WTC11 (cell line): Measurements from ENCODE around the gene ATP2A2. TPM values are rescaled to one million over a fixed set of nuclear protein-coding genes. Genes with fewer than 3 reads are reported as not detected.

Experiments used
- ATAC-seq: fragments of 200-7000 bp; cut with Tn5 transposase; 2 replicates; pipeline ENCODE4 v1.10.0; 2021; ENCODE audit warnings: mild to moderate bottlenecking, moderate library complexity
- CTCF ChIA-PET: fragments of 300-600 bp; sonication (Branson Sonifier 250); formaldehyde crosslinking; loops from one replicate; lab custom pipeline; 2021; ENCODE audit warnings: antibody characterized with exemption; lab: Charles Lee
- POLR2A ChIA-PET: fragments of 350-600 bp; sonication (Branson Sonifier 250); formaldehyde crosslinking; loops from one replicate; lab custom pipeline; 2021; ENCODE audit warnings: antibody characterized with exemption; lab: Charles Lee
- DNase-seq: peaks from one replicate; pipeline ENCODE4 v3.0.0; 2021; ENCODE audit warnings: low spot score
- H3K27ac Mint-ChIP-seq: 2 replicates; pipeline ENCODE4 v1.8.0; 2021; ENCODE audit warnings: mixed read lengths
- H3K27me3 Mint-ChIP-seq: 2 replicates; pipeline ENCODE4 v1.8.0; 2021; ENCODE audit warnings: low read depth, mild to moderate bottlenecking, moderate library complexity, mixed read lengths
- H3K36me3 Mint-ChIP-seq: 2 replicates; pipeline ENCODE4 v1.8.0; 2021; ENCODE audit warnings: mixed read lengths
- H3K4me1 Mint-ChIP-seq: 2 replicates; pipeline ENCODE4 v1.8.0; 2022; ENCODE audit warnings: mixed read lengths
- H3K4me3 Mint-ChIP-seq: 2 replicates; pipeline ENCODE4 v1.8.0; 2021; ENCODE audit warnings: mild to moderate bottlenecking, moderate library complexity, mixed read lengths
- H3K9me3 Mint-ChIP-seq: 2 replicates; pipeline ENCODE4 v1.8.0; 2021; ENCODE audit warnings: mixed read lengths
- ATF2 ChIP-seq: sonication (generic); formaldehyde crosslinking; IDR thresholded peaks from 2 replicates; pipeline ENCODE4 v1.8.1; 2022; ENCODE audit warnings: low read depth, missing genetic modification reagents, borderline replicate concordance
- ATF3 ChIP-seq: sonication (generic); formaldehyde crosslinking; conservative IDR thresholded peaks from 2 replicates; pipeline ENCODE4 v1.8.1; 2022; ENCODE audit warnings: mild to moderate bottlenecking, missing genetic modification reagents
- CBFB ChIP-seq: sonication (generic); formaldehyde crosslinking; IDR thresholded peaks from 2 replicates; pipeline ENCODE4 v1.8.1; 2022; ENCODE audit warnings: mild to moderate bottlenecking, low read depth, missing genetic modification reagents
- CDX4 ChIP-seq: fragments of 250-450 bp; sonication (Bioruptor Pico); IDR thresholded peaks from 2 replicates; pipeline ENCODE4 v1.9.0; 2021; ENCODE audit warnings: moderate library complexity, mild to moderate bottlenecking, inconsistent platforms, borderline replicate concordance
- E2F1 ChIP-seq: sonication (generic); formaldehyde crosslinking; IDR thresholded peaks from 2 replicates; pipeline ENCODE4 v1.8.0; 2022; ENCODE audit warnings: mild to moderate bottlenecking, missing genetic modification reagents
- E2F4 ChIP-seq: sonication (generic); formaldehyde crosslinking; IDR thresholded peaks from 2 replicates; pipeline ENCODE4 v1.8.1; 2022; ENCODE audit warnings: low read depth, mild to moderate bottlenecking, moderate library complexity, missing genetic modification reagents, borderline replicate concordance
- GABPB1 ChIP-seq: sonication (generic); formaldehyde crosslinking; IDR thresholded peaks from 2 replicates; pipeline ENCODE4 v1.8.1; 2023; ENCODE audit warnings: mild to moderate bottlenecking, missing genetic modification reagents
- HMGXB4 ChIP-seq: sonication (generic); formaldehyde crosslinking; IDR thresholded peaks from 2 replicates; pipeline ENCODE4 v1.8.1; 2023; ENCODE audit warnings: mild to moderate bottlenecking, moderate library complexity, missing genetic modification reagents
- IRF1 ChIP-seq: sonication (generic); formaldehyde crosslinking; IDR thresholded peaks from 2 replicates; pipeline ENCODE4 v1.8.0; 2023; ENCODE audit warnings: missing genetic modification reagents
- NFATC4 ChIP-seq: fragments of 250-450 bp; sonication (Bioruptor Pico); IDR thresholded peaks from 2 replicates; pipeline ENCODE4 v1.9.0; 2021; ENCODE audit warnings: mild to moderate bottlenecking
- NR1H2 ChIP-seq: sonication (generic); formaldehyde crosslinking; IDR thresholded peaks from 2 replicates; pipeline ENCODE4 v1.9.0; 2021; ENCODE audit warnings: mild to moderate bottlenecking, moderate library complexity, missing genetic modification reagents
- NR2C2 ChIP-seq: sonication (generic); formaldehyde crosslinking; IDR thresholded peaks from 2 replicates; pipeline ENCODE4 v1.8.0; 2022; ENCODE audit warnings: mild to moderate bottlenecking, missing genetic modification reagents
- SMAD3 ChIP-seq: sonication (generic); formaldehyde crosslinking; IDR thresholded peaks from 2 replicates; pipeline ENCODE4 v1.8.0; 2022; ENCODE audit warnings: missing genetic modification reagents, mild to moderate bottlenecking, borderline replicate concordance
- TCF7 ChIP-seq: sonication (generic); formaldehyde crosslinking; IDR thresholded peaks from 2 replicates; pipeline ENCODE4 v1.8.0; 2022; ENCODE audit warnings: mild to moderate bottlenecking, low read depth, missing genetic modification reagents, moderate library complexity
- USF2 ChIP-seq: sonication (generic); formaldehyde crosslinking; IDR thresholded peaks from 2 replicates; pipeline ENCODE4 v1.8.1; 2023; ENCODE audit warnings: mild to moderate bottlenecking, missing genetic modification reagents, moderate library complexity
- ZNF121 ChIP-seq: sonication (generic); formaldehyde crosslinking; IDR thresholded peaks from 2 replicates; pipeline ENCODE4 v1.8.0; 2023; ENCODE audit warnings: missing genetic modification reagents
- ZNF138 ChIP-seq: sonication (generic); formaldehyde crosslinking; conservative IDR thresholded peaks from 2 replicates; pipeline ENCODE4 v1.8.1; 2022; ENCODE audit warnings: mild to moderate bottlenecking, moderate library complexity, missing genetic modification reagents
- total RNA-seq: library from RNA; stranded (reverse); gene quantifications from 3 replicates; pipeline ENCODE4 v1.2.3, GENCODE V29; 2021
- TF ChIP-seq, protein P1 (sequence below): sonication (generic); formaldehyde crosslinking; IDR thresholded peaks from 2 replicates; pipeline ENCODE4 v1.8.1; 2022; ENCODE audit warnings: mild to moderate bottlenecking, moderate library complexity, missing genetic modification reagents
- TF ChIP-seq, protein P2 (sequence below): sonication (generic); formaldehyde crosslinking; IDR thresholded peaks from 2 replicates; pipeline ENCODE4 v1.8.0; 2023; ENCODE audit warnings: missing genetic modification reagents, mild to moderate bottlenecking, borderline replicate concordance

The ATP2A2 gene
- total RNA-seq, 1 experiment from 2014 or later: 239 TPM

- Mint-ChIP-seq H3K4me3 (no peak overlapping the region), H3K27me3 (no peaks in the 10 kb centered on the region), H3K27ac (no peak overlapping the region), H3K36me3 (peaks cover 73% of the 10 kb centered on the region), H3K9me3 (no peaks in the 10 kb centered on the region), H3K4me1 (no peaks in the 10 kb centered on the region)
- ChIA-PET POLR2A (no interaction called here), CTCF (no interaction called here)
- ATAC-seq (no peak), DNase-seq (no peak)
- TF ChIP-seq ZNF121 (CRISPR knock-in tag) (no peak), SMAD3 (no peak), ATF2 (CRISPR knock-in tag) (no peak), NFATC4 (CRISPR knock-in tag) (no peak), ATF3 (CRISPR knock-in tag) (no peak)
- TF ChIP-seq, protein P1, sequence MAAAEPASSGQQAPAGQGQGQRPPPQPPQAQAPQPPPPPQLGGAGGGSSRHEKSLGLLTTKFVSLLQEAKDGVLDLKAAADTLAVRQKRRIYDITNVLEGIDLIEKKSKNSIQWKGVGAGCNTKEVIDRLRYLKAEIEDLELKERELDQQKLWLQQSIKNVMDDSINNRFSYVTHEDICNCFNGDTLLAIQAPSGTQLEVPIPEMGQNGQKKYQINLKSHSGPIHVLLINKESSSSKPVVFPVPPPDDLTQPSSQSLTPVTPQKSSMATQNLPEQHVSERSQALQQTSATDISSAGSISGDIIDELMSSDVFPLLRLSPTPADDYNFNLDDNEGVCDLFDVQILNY (CRISPR knock-in tag): no peak
These were observed 98.2 kb downstream of the ATP2A2 start for GRCh38 chr12:110379197-110379596.

DNA sequence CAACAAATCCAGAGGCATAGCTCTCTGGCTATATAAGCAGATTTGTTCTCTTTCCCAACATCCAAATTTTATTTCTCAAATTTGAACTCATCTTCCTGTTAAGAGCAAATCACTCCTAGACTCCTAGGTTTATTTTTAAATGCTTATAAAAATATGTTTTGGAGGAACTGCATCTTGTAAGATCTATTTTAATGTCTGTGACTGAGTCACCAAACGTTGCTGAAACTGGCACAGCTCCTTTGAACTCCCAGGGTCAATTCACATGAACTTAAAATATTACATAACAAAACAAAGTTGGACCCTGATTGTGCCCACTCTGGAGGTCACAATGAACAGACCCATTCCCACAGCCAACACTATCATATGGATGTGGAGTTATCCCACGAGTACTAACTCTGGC is 98.6 kb downstream of the ATP2A2 start:
- no peak overlapping the region for H3K27ac Mint-ChIP-seq
- peaks cover 72% of the 10 kb centered on the region for H3K36me3 Mint-ChIP-seq
- CTCF ChIA-PET: no interaction called here
- H3K4me3 Mint-ChIP-seq: no peak overlapping the region
- TF ChIP-seq CBFB (CRISPR knock-in tag): no peak
- no peak for TF ChIP-seq CDX4 (CRISPR knock-in tag)
- TF ChIP-seq, protein P2, sequence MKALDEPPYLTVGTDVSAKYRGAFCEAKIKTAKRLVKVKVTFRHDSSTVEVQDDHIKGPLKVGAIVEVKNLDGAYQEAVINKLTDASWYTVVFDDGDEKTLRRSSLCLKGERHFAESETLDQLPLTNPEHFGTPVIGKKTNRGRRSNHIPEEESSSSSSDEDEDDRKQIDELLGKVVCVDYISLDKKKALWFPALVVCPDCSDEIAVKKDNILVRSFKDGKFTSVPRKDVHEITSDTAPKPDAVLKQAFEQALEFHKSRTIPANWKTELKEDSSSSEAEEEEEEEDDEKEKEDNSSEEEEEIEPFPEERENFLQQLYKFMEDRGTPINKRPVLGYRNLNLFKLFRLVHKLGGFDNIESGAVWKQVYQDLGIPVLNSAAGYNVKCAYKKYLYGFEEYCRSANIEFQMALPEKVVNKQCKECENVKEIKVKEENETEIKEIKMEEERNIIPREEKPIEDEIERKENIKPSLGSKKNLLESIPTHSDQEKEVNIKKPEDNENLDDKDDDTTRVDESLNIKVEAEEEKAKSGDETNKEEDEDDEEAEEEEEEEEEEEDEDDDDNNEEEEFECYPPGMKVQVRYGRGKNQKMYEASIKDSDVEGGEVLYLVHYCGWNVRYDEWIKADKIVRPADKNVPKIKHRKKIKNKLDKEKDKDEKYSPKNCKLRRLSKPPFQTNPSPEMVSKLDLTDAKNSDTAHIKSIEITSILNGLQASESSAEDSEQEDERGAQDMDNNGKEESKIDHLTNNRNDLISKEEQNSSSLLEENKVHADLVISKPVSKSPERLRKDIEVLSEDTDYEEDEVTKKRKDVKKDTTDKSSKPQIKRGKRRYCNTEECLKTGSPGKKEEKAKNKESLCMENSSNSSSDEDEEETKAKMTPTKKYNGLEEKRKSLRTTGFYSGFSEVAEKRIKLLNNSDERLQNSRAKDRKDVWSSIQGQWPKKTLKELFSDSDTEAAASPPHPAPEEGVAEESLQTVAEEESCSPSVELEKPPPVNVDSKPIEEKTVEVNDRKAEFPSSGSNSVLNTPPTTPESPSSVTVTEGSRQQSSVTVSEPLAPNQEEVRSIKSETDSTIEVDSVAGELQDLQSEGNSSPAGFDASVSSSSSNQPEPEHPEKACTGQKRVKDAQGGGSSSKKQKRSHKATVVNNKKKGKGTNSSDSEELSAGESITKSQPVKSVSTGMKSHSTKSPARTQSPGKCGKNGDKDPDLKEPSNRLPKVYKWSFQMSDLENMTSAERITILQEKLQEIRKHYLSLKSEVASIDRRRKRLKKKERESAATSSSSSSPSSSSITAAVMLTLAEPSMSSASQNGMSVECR (CRISPR knock-in tag): no peak
- TF ChIP-seq ZNF138: no peak
- TF ChIP-seq E2F1 (CRISPR knock-in tag): no peak
- TF ChIP-seq IRF1: no peak
- no peak for TF ChIP-seq E2F4 (CRISPR knock-in tag)
- no peak for TF ChIP-seq GABPB1 (CRISPR knock-in tag)
- no peak for TF ChIP-seq HMGXB4 (CRISPR knock-in tag)
- no peak for TF ChIP-seq USF2 (CRISPR knock-in tag)
- no peak for TF ChIP-seq SMAD3
- no peak for TF ChIP-seq NR2C2 (CRISPR knock-in tag)
- no peak for TF ChIP-seq NR1H2 (CRISPR knock-in tag)
- no peak for TF ChIP-seq TCF7
- TF ChIP-seq, all 79 proteins: peak for 0
- no peaks in the 10 kb centered on the region for H3K4me1 Mint-ChIP-seq
- no peak for ATAC-seq
- no peaks in the 10 kb centered on the region for H3K27me3 Mint-ChIP-seq
- no peak for DNase-seq
- H3K9me3 Mint-ChIP-seq: no peaks in the 10 kb centered on the region
- POLR2A ChIA-PET: no interaction called here
